Neural cell (in vitro differentiated cells): Measurements from ENCODE around the gene ATP8B4.

ENCODE experiments used
- EP300 ChIP-seq: fragments of 450-650 bp; conservative IDR thresholded peaks from 2 replicates; pipeline ENCODE4 v1.6.1; 2014; ENCODE audit warnings: antibody characterized with exemption, mild to moderate bottlenecking, moderate library complexity; ENCODE audit not compliant: poor library complexity, severe bottlenecking
- EZH2 ChIP-seq: fragments of 200-600, 300-800 bp; shearing (Covaris generic), sonication (generic); IDR thresholded peaks from 2 replicates; pipeline ENCODE4 v1.6.1; 2014; ENCODE audit warnings: antibody characterized with exemption, low read length, borderline replicate concordance, mild to moderate bottlenecking; ENCODE audit not compliant: insufficient read depth, poor library complexity, severe bottlenecking
- MXI1 ChIP-seq: fragments of 450-650 bp; conservative IDR thresholded peaks from 2 replicates; pipeline ENCODE4 v1.6.1; 2014; ENCODE audit warnings: antibody characterized with exemption, mild to moderate bottlenecking; ENCODE audit not compliant: poor library complexity, severe bottlenecking
- POLR2AphosphoS5 ChIP-seq: IDR thresholded peaks from 2 replicates; pipeline ENCODE4 v1.6.1; 2012
- SMC3 ChIP-seq: fragments of 450-650 bp; conservative IDR thresholded peaks from 2 replicates; pipeline ENCODE4 v1.6.1; 2014; ENCODE audit warnings: antibody characterized with exemption, mild to moderate bottlenecking, moderate library complexity; ENCODE audit not compliant: poor library complexity
- TAF1 ChIP-seq: IDR thresholded peaks from 2 replicates; pipeline ENCODE4 v1.6.1; 2012; ENCODE audit warnings: low read depth
- TF ChIP-seq, protein P1 (sequence below): fragments of 450-650 bp; IDR thresholded peaks from 2 replicates; pipeline ENCODE4 v1.5.1; 2014; ENCODE audit warnings: antibody characterized with exemption, mild to moderate bottlenecking, moderate library complexity; ENCODE audit not compliant: poor library complexity, severe bottlenecking
- TF ChIP-seq, protein P2 (sequence below): IDR thresholded peaks from 2 replicates; pipeline ENCODE4 v1.6.1; 2012; ENCODE audit warnings: borderline replicate concordance

GRCh38 chr15:49978121-49978520 lies 140.9 kb downstream of the ATP8B4 start:
- TF ChIP-seq, protein P1, sequence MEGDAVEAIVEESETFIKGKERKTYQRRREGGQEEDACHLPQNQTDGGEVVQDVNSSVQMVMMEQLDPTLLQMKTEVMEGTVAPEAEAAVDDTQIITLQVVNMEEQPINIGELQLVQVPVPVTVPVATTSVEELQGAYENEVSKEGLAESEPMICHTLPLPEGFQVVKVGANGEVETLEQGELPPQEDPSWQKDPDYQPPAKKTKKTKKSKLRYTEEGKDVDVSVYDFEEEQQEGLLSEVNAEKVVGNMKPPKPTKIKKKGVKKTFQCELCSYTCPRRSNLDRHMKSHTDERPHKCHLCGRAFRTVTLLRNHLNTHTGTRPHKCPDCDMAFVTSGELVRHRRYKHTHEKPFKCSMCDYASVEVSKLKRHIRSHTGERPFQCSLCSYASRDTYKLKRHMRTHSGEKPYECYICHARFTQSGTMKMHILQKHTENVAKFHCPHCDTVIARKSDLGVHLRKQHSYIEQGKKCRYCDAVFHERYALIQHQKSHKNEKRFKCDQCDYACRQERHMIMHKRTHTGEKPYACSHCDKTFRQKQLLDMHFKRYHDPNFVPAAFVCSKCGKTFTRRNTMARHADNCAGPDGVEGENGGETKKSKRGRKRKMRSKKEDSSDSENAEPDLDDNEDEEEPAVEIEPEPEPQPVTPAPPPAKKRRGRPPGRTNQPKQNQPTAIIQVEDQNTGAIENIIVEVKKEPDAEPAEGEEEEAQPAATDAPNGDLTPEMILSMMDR, result no peak
- TF ChIP-seq POLR2AphosphoS5 (no peak), EZH2 (no peak), SMC3 (no peak), EP300 (no peak), TAF1 (no peak), MXI1 (no peak)
- TF ChIP-seq, protein P2, sequence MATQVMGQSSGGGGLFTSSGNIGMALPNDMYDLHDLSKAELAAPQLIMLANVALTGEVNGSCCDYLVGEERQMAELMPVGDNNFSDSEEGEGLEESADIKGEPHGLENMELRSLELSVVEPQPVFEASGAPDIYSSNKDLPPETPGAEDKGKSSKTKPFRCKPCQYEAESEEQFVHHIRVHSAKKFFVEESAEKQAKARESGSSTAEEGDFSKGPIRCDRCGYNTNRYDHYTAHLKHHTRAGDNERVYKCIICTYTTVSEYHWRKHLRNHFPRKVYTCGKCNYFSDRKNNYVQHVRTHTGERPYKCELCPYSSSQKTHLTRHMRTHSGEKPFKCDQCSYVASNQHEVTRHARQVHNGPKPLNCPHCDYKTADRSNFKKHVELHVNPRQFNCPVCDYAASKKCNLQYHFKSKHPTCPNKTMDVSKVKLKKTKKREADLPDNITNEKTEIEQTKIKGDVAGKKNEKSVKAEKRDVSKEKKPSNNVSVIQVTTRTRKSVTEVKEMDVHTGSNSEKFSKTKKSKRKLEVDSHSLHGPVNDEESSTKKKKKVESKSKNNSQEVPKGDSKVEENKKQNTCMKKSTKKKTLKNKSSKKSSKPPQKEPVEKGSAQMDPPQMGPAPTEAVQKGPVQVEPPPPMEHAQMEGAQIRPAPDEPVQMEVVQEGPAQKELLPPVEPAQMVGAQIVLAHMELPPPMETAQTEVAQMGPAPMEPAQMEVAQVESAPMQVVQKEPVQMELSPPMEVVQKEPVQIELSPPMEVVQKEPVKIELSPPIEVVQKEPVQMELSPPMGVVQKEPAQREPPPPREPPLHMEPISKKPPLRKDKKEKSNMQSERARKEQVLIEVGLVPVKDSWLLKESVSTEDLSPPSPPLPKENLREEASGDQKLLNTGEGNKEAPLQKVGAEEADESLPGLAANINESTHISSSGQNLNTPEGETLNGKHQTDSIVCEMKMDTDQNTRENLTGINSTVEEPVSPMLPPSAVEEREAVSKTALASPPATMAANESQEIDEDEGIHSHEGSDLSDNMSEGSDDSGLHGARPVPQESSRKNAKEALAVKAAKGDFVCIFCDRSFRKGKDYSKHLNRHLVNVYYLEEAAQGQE, result no peak
